NCI-H69 (cell line): ENCODE results near the gene GMCL1.
"Not testable (repeated sequence)": the region's sequence is repeated elsewhere in the genome, so short reads cannot be mapped to it uniquely, and the experiment has no call there.

Experiments
- DNase-seq: peaks from one replicate; lab custom pipeline; 2025; lab: John Stamatoyannopoulos, UW

The GMCL1 gene

GRCh38 chr2:69848186-69848790, 18.8 kb downstream of the GMCL1 start:
- DNase-seq, result no peak

GRCh38 chr2:69858261-69858660, 28.8 kb downstream of the GMCL1 start:
- DNase-seq, result no peak

GRCh38 chr2:69863298-69863697, 33.8 kb downstream of the GMCL1 start:
- no peak for DNase-seq

- DNase-seq, result no peak
These were observed 59.0 kb downstream of the GMCL1 start for GRCh38 chr2:69888451-69888850.

GRCh38 chr2:69889302-69889701, 59.8 kb downstream of the GMCL1 start:
- DNase-seq, result no peak

GRCh38 chr2:69890881-69891280, 61.4 kb downstream of the GMCL1 start:
- no peak for DNase-seq

- peak; percentile 31 for DNase-seq
These were observed 63.5 kb downstream of the GMCL1 start for GRCh38 chr2:69892838-69893424.

- peak; percentile 85 for DNase-seq
These were observed 64.5 kb downstream of the GMCL1 start, which contains the start of gene SNRNP27 for GRCh38 chr2:69893684-69894551. Gene SNRNP27 (plus strand): TSS chr2:69893956. CDS start chr2:69893985, 29 bp downstream.

- DNase-seq, result not testable (repeated sequence)
These were observed 65.3 kb downstream of the GMCL1 start for GRCh38 chr2:69894737-69895136.

- DNase-seq, result no peak
These were observed 72.9 kb downstream of the GMCL1 start for GRCh38 chr2:69902213-69902922.

GRCh38 chr2:69907216-69907615, 77.8 kb downstream of the GMCL1 start:
- no peak for DNase-seq

GRCh38 chr2:69911985-69912563, 82.6 kb downstream of the GMCL1 start:
- peak; percentile 69 for DNase-seq

- peak; percentile 99 for DNase-seq
These were observed 84.9 kb downstream of the GMCL1 start for GRCh38 chr2:69914164-69914949.

- peak; percentile 23 for DNase-seq
These were observed 85.8 kb downstream of the GMCL1 start, which contains the start of gene MXD1 for GRCh38 chr2:69914950-69915945. Gene MXD1 (plus strand): TSS chr2:69915109. CDS start chr2:69915331, 222 bp downstream.

- DNase-seq, result no peak
These were observed 86.6 kb downstream of the GMCL1 start for GRCh38 chr2:69916106-69916505.

- no peak for DNase-seq
These were observed 88.4 kb downstream of the GMCL1 start for GRCh38 chr2:69917852-69918251.

GRCh38 chr2:69918401-69918800, 88.9 kb downstream of the GMCL1 start:
- no peak for DNase-seq

GRCh38 chr2:69923116-69923515, 93.7 kb downstream of the GMCL1 start:
- DNase-seq, result no peak

GRCh38 chr2:69926849-69927515, 97.5 kb downstream of the GMCL1 start:
- DNase-seq, result no peak
